Measurements from ENCODE around the gene FKBP3. TPM values are rescaled to one million over a fixed set of nuclear protein-coding genes. Genes with fewer than 3 reads are reported as not detected.

Gene FKBP3
- total and polyA plus RNA-seq, 2 of the 8 experiments (the other 6 are each of a cell fraction or from before 2014, with no cell fraction given), result 36.0 to 149 TPM

Small RNA genes lying within 50 kb of the gene (small RNA-seq; reads per million reads assigned to genes)
- not detected for gene RF00151 (ENCODE audit: insufficient read depth)
- 51.8 reads per million, percentile 96 among the genes with 10 or more reads in this experiment for gene SNORD127 (ENCODE audit: insufficient read depth)

Other genes with a start within 250 kb of the FKBP3 start
- 8.4 and 10.5 TPM in 2 replicates for gene KLHL28, start 172.5 kb downstream of the FKBP3 start, total RNA-seq (2021; fragmentation: NEBNext Ultra II Directional; extraction: Animal tissue kit (Norgen Biotek cat#: 25700))
- gene KLHL28, start 172.5 kb downstream of the FKBP3 start, polyA plus RNA-seq (2011; rRNA removed), result 2.2 and 3.3 TPM in 2 replicates
- 6.8 and 8.9 TPM in 2 replicates for gene TOGARAM1, start 172.3 kb downstream of the FKBP3 start, total RNA-seq (2021; fragmentation: NEBNext Ultra II Directional; extraction: Animal tissue kit (Norgen Biotek cat#: 25700))
- 1.3 and 2.5 TPM in 2 replicates for gene TOGARAM1, start 172.3 kb downstream of the FKBP3 start, polyA plus RNA-seq (2011; rRNA removed)
- 36.7 and 43.3 TPM in 2 replicates for gene PRPF39, start 50.4 kb downstream of the FKBP3 start, total RNA-seq (2021; fragmentation: NEBNext Ultra II Directional; extraction: Animal tissue kit (Norgen Biotek cat#: 25700))
- gene PRPF39, start 50.4 kb downstream of the FKBP3 start, polyA plus RNA-seq (2011; rRNA removed), result 14.4 and 22.4 TPM in 2 replicates
- gene FANCM, start 1.4 kb upstream of the FKBP3 start, total RNA-seq (2021; fragmentation: NEBNext Ultra II Directional; extraction: Animal tissue kit (Norgen Biotek cat#: 25700)), result 10.5 and 12.5 TPM in 2 replicates
- 2.3 and 3.2 TPM in 2 replicates for gene FANCM, start 1.4 kb upstream of the FKBP3 start, polyA plus RNA-seq (2011; rRNA removed)
- 73.0 and 80.5 TPM in 2 replicates for gene MIS18BP1, start 118.7 kb upstream of the FKBP3 start, total RNA-seq (2021; fragmentation: NEBNext Ultra II Directional; extraction: Animal tissue kit (Norgen Biotek cat#: 25700))
- gene MIS18BP1, start 118.7 kb upstream of the FKBP3 start, polyA plus RNA-seq (2011; rRNA removed), result 12.8 and 13.1 TPM in 2 replicates

Measured in H1 (cell line).